Body of pancreas (tissue), 4 donors: ENCODE data around the gene ADRA2A.

Experiments used
- CTCF ChIP-seq, 7 experiments: fragments of 450-650 bp in 4 of 7; fragments of 200-600 bp in 3 of 7; sonication (generic) in 3 of 7; IDR thresholded peaks; one replicate each; pipeline ENCODE4 v1.5.1; 2016 to 2019; ENCODE audit warnings: antibody characterized with exemption in 7 of 7
- POLR2A ChIP-seq, 3 donors: fragments of 450-650 bp; IDR thresholded peaks; one replicate each; pipeline ENCODE4 v1.6.1; 2016; ENCODE audit warnings: antibody characterized with exemption in 3 of 3, mild to moderate bottlenecking in 2 of 3

GRCh38 chr10:111082102-111082975 is 5.5 kb downstream of the ADRA2A start:
- TF ChIP-seq CTCF (IDR thresholded peaks at IDR 0.05) (no peak), POLR2A (IDR thresholded peaks at IDR 0.05) (peak in 1 of 3 donors; percentile 6)
